Left renal cortex interstitium (tissue), 4 donors: Measurements from ENCODE around the gene SPATA32. TPM values are rescaled to one million over a fixed set of nuclear protein-coding genes. Genes with fewer than 3 reads are reported as not detected.
"Not testable (repeated sequence)": the region's sequence is repeated elsewhere in the genome, so short reads cannot be mapped to it uniquely, and the experiment has no call there.

Experiments
- DNase-seq, 4 donors: peaks; one replicate each; pipeline ENCODE4 v3.0.0-alpha.2; 2013; ENCODE audit warnings: low read depth in 4 of 4, low spot score in 2 of 4, missing footprints in 1 of 4
- polyA plus RNA-seq, 4 donors: library from polyadenylated mRNA; unstranded; fragments of 120-200 nt; gene quantifications; one replicate each; pipeline ENCODE4 v1.2.1, GENCODE V29; 2013; ENCODE audit not compliant: insufficient read length in 4 of 4

Gene SPATA32
- under 1 TPM in 3 of 4 donors, not detected in 1; 0.11 to 0.43 (median 0.25) TPM for polyA plus RNA-seq

- DNase-seq = peak in 1 of 4 donors; percentile 45
Measured at GRCh38 chr17:45261577-45262515, at the start of gene SPATA32. SPATA32 (minus strand) TSS chr17:45262094; CDS start chr17:45262016, 78 bp downstream.

GRCh38 chr17:45311401-45311759 lies 49.5 kb upstream of the SPATA32 start:
- no peak for DNase-seq

GRCh38 chr17:45310380-45311324 lies 48.8 kb upstream of the SPATA32 start:
- DNase-seq = no peak

- no peak for DNase-seq
Measured at GRCh38 chr17:45309400-45309799, 47.5 kb upstream of the SPATA32 start.

- no peak for DNase-seq
Measured at GRCh38 chr17:45308840-45309239, 46.9 kb upstream of the SPATA32 start.

DNA sequence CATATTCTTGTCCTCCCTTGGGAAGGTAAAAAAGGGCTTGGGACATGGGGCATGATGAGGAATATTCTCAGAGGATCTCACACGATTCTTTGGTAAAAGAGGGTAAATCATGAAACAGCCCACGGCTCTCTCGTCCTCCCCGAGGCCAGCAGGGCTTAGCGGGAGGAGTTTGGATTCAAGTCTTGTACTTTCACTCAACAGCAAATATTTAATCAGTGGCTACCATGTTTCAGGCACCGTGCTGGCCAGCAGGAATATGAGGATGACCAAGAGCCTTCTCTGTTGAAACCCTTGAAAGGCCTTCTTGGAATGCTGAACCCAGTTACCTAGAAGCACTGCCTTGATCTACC lies 46.1 kb upstream of the SPATA32 start:
- DNase-seq = no peak

DNA sequence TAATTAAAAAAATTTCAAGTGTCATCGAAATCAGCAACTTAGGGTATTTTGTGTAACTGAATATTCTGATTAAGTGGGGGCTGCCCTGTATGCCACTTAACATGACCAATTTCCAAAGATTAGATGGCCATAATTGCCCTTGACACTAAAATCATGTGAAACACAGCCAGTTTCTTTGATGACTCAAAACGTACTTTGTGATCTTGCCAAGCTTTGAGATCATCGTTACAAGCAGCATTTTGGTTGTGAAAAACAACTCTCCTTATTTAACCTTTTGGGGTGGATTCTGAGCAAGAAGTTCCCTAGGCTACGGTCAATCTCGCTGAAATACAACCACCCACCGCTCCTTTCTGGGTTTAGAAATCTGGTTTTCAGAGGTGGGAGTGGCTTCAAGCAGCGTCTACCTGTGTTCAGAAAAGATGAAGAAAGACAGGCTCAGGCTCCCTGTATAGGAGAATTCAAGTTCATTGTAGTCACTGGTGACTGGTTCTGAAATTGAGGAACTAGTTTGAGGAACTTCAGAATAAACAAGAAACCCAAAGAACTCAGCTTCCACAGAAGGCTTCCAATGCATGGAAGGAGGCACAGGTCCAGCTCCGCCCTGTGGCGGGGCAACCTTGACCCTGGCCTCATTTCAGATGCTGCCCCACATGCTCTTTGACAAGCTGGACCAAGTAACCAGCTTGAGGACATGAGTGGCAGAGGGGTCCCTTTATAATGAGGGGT lies 45.6 kb upstream of the SPATA32 start:
- no peak for DNase-seq

DNA sequence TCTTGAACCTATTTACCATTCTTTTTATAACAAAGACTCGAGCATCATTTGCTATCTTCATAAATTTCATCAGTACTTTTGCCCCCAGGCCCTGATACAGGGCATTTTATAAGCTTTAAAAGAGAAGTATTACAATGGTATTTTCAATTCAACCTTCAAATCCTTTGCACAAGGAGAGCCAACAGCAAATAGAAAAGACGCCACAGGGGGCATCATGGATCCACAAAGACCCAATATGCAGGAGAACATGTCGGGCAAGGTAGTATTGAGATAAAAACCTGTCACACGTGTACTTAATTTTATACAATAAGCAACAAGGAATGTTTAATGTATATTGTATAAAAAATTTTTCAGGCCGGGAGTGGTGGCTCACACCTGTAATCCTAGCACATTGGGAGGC lies 44.7 kb upstream of the SPATA32 start:
- no peak for DNase-seq

DNA sequence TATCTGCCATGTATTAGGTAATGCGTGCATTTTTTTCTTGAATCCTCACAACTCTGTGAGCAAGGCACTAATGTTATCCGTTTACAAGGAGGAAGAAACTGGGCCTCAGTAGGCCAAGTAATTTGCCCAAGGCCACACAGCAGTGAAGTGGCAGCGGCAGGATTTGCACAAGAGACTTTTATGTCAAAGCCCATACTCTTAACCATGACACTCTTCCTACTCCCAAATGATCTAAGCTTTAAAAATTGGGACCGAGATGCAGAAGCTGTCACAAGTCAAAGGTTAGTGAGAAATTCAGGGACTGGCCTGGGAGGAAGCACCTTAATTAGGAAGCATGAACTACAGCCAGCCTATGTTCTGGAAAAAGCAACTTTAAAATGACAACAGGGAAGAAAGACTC lies 44.2 kb upstream of the SPATA32 start:
- DNase-seq = no peak

GRCh38 chr17:45305530-45306087 lies 43.7 kb upstream of the SPATA32 start:
- DNase-seq = no peak

DNA sequence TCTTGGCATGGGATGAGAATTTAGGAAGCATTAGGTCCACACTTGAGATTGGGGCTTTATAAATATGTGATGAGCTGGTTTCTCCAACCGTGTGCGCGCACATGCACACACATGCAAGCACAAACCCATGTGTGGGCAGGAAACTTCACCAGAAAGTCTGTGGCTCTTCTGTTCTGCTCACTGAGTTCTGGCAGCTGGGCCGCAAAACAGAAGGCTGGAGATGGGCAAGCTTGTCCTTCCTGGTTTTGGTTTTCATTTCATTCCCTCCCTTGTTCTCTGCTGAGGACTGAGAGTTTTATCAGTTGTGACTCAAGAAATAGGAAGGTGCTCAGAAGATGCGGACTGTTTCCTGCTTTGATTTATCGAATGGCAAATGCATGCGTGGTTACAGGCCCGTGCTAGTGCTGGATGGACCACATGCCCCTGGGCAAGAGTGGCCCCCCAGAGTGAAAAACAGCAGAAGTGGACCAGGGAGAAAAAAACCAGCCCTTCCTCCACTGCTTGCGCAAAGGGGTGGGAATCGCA lies 40.8 kb upstream of the SPATA32 start:
- DNase-seq = no peak

DNA sequence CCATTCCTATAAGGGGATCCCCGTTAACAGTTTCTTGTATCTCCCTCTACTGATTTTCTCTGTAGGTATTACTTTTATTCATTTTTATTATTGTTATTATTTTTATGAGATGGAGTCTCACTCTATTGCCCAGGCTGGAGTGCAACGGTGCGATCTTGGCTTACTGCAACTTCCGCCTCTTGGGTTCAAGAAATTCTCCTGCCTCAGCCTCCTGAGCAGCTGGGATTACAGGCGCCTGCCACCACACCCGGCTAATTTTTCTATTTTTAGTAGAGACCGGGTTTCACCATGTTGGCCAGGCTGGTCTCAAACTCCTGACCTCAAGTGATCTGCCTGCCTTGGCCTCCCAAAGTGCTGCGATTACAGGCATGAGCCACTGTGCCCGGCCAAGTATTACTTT lies 40.3 kb upstream of the SPATA32 start:
- not testable (repeated sequence) for DNase-seq

GRCh38 chr17:45301674-45302073 lies 39.8 kb upstream of the SPATA32 start:
- no peak for DNase-seq

DNA sequence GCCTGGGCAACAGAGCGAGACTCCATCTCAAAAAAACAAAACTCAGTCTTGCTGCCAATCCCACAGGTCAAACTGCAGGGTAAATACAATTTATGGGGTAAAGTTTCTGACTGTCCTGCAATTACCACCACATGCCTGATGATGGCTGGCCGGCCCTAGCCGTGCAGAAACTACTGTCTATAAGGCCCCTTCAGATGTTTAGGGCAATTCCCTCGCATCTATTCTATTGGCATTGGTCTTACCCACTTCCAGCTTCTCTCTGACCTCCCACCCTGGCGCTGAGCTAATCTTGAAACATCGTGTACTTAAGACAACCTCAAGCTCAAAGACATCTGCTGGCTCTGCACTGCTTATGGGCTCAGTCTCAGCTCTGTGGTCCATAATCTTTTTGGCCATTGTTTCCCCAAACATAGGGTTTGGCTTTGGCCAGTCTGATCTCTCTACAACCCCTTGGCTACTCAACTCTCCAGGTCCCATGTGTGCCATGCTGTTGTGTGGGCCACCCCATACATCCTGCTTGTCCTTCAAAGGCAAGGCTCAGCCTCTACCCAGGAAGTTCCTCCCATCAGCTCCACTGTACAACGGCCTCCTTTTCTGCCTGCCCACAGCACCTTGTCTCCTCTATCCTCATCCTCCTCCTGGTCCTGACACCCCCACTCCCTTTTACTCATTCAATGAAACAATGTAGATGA lies 38.3 kb upstream of the SPATA32 start:
- no peak for DNase-seq

DNA sequence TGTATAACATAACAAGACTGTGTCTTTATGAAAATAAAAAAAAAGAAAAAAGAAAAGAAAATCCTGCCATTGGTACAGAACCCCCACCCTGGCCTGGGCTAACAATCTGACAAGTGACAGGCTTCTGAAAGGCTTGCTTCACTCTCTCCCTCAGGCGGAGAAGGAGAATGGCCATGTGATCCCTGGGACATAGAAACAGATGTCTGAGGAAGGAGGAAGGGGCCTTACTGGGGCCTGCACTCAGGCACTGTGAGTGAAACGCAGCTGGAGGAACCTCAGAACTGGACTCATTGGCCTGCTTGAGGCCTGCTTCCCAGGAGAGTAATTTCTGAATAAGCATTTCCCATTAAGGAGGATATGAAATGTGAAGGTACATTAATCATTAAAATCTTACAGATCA lies 37.5 kb upstream of the SPATA32 start:
- DNase-seq = no peak

DNA sequence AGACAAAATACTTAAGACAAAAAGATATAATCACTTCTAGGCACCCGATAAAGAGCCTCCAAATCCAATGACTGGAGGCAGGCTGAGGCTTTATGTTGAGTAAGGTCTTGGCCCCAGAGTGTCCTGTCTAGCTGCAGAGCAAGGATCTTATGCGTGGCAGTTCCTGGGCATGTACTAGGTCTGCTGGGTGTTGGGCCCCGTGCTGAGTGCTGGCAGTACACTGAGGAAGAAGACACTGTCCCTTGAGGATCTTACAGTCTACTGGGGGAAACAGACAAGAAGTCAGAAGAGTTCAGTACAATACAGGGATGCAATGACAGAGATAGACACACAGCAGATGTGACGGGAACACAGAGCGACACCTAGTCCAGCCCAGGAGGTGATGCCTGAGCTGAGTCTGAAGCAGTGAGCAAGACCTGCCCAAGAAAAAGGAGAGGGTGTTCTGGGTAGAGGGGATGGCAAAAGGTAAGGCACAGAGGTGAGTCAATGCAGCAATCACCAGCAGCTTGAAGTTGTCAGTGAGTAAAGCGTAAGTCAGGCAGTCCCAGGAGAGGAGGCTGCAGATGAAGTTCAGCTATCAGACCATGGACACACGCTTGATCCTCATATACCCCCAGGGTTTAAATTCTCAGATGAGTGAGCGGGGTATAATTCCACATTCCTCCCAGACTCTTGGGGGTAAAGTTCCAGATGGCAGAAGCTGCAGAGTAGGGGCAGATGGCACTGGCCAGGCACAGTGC lies 36.8 kb upstream of the SPATA32 start:
- no peak for DNase-seq

GRCh38 chr17:45296833-45297124 lies 34.9 kb upstream of the SPATA32 start:
- DNase-seq = no peak

GRCh38 chr17:45296003-45296832 lies 34.3 kb upstream of the SPATA32 start:
- DNase-seq = no peak
